Spleen (tissue), 11 donors: ENCODE measurements around the gene RGS19. TPM values are rescaled to one million over a fixed set of nuclear protein-coding genes. Genes with fewer than 3 reads are reported as not detected.

ENCODE experiments used
- DNase-seq: peaks from one replicate; pipeline ENCODE4 v3.0.0-alpha.2; 2020
- H3K27ac ChIP-seq, 8 donors: fragments of 200-600 bp; sonication (generic) in 7 of 8; 1 replicate in 4 of 8; 2 replicates in 4 of 8; pipeline versions ENCODE4 v1.5.0 to v1.8.0; 2016 to 2021; ENCODE audit warnings: inconsistent platforms in 4 of 8, mild to moderate bottlenecking in 4 of 8, moderate library complexity in 1 of 8
- H3K27me3 ChIP-seq, 7 donors: fragments of 200-600 bp; sonication (generic) in 6 of 7; replicated peaks in 1 of 7; 1 replicate in 4 of 7; 2 replicates in 3 of 7; pipeline versions ENCODE4 v1.5.0 to v1.8.0; 2016 to 2021; ENCODE audit warnings: inconsistent platforms in 3 of 7, mild to moderate bottlenecking in 1 of 7
- H3K36me3 ChIP-seq, 6 donors: fragments of 200-600 bp; sonication (generic) in 5 of 6; 1 replicate in 4 of 6; 2 replicates in 2 of 6; pipeline versions ENCODE4 v1.5.0 to v1.8.0; 2016 to 2021; ENCODE audit warnings: inconsistent platforms in 2 of 6
- H3K4me1 ChIP-seq, 6 donors: fragments of 200-600 bp; sonication (generic) in 5 of 6; 1 replicate in 3 of 6; 2 replicates in 3 of 6; pipeline versions ENCODE4 v1.5.0 to v1.8.0; 2016 to 2021; ENCODE audit warnings: inconsistent platforms in 3 of 6
- H3K4me3 ChIP-seq, 8 donors: fragments of 200-600 bp; sonication (generic) in 7 of 8; 1 replicate in 4 of 8; 2 replicates in 4 of 8; pipeline versions ENCODE4 v1.5.0 to v1.8.0; 2016 to 2021; ENCODE audit warnings: inconsistent platforms in 4 of 8, mild to moderate bottlenecking in 4 of 8, moderate library complexity in 2 of 8
- H3K9me3 ChIP-seq, 8 donors: fragments of 200-600 bp; sonication (generic) in 7 of 8; 1 replicate in 4 of 8; 2 replicates in 4 of 8; pipeline versions ENCODE4 v1.5.0 to v1.8.0; 2016 to 2021; ENCODE audit warnings: inconsistent platforms in 4 of 8
- POLR2A ChIP-seq, 3 donors: fragments of 450-650 bp; IDR thresholded peaks; one replicate each; pipeline ENCODE4 v1.5.1; 2017; ENCODE audit warnings: antibody characterized with exemption in 3 of 3, mild to moderate bottlenecking in 1 of 3
- POLR2AphosphoS5 ChIP-seq, 3 donors: sonication (generic); formaldehyde crosslinking; IDR thresholded peaks; one replicate each; pipeline ENCODE4 v1.5.1; 2017; ENCODE audit warnings: antibody characterized with exemption in 3 of 3
- WGBS, 5 donors: extraction: QIAGEN DNeasy Blood & Tissue Kit in 3 of 5; methylation state at CpG; one replicate each; pipeline versions ENCODE4 v1.1.5 to v1.1.7; 2013 to 2018; 5-methylcytosine and 5-hydroxymethylcytosine counted together
- intact Hi-C: fragments of 100-400 bp; cut with DNase I; formaldehyde crosslinking; loops from one replicate; pipeline ENCODE4 v1.15.0; 2023; ENCODE audit warnings: low total_unique reads
- polyA plus RNA-seq, 3 donors: library from polyadenylated mRNA; stranded (reverse); fragments of 200-250 nt; gene quantifications; one replicate each; pipeline ENCODE4 v1.2.1, GENCODE V29; 2013
- total RNA-seq, 7 donors: library from RNA; depleted of rRNA in 3 of 7; stranded (reverse); fragments of >200 nt in 3 of 7; fragmentation: NEBNext Ultra II Directional in 4 of 7; extraction: Animal tissue kit (Norgen Biotek cat#: 25700) in 4 of 7; gene quantifications; one replicate each; pipeline versions ENCODE4 v1.1.0 to v1.2.1, GENCODE V29; 2016 to 2021
- TF ChIP-seq, protein P1 (sequence below), 11 experiments: fragments of 200-600 bp in 7 of 11; fragments of 450-650 bp in 4 of 11; sonication (generic) in 4 of 11; IDR thresholded peaks in 8 of 11; conservative IDR thresholded peaks in 3 of 11; 1 replicate in 7 of 11; 2 replicates in 4 of 11; pipeline versions ENCODE4 v1.4.0 to v1.8.0; 2016 to 2021; ENCODE audit warnings: antibody characterized with exemption in 11 of 11, inconsistent platforms in 4 of 11, mild to moderate bottlenecking in 1 of 11
- donor health status: healthy with polysubstance abuse.
- donor health status: DM: no; HTN: no; CAD: no; lungs with moderate emphysema.
- donor health status: DM: no; HTN: no; CAD: no.
- donor health status: Bipolar disorder and iron deficiency.
- donor health status: healthy.
- donor health status: DM: no; HTN: no; CAD: no.
- donor health status: DM: yes; HTN: yes; CAD: no.

RGS19 gene
- total and polyA plus RNA-seq, 10 donors, result 80.4 to 186 (median 102) TPM

DNA sequence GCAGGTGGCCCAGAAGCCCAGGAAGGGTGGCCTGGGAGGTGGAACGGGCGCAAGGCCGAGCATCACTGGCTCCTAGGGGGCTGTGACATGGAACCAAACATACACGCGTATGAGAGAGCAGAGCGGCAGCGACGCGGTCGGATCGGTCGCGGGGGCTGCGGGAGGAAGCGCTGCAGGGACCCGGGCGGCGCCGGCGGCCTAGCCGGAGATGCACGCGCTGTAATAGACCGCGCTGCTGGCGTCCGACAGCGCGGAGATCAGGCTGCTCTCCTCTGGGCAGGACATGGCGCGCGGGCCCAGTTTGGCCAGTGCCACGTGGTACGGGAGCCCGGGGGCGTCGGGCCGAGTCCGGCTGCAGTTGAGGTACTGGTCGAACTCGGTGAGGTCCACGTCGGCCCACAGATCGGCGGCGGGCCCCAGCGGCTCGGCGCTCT is 31.3 kb downstream of the RGS19 start:
- Histone ChIP-seq H3K27me3 (peaks cover 0 to 78% (median 30%) of the 10 kb centered on the region in 7 donors), H3K4me3 (peak overlapping the region; percentile 2 to 73 (median 56))
- 15 to 46% (median 40%) methylated on average over 35 to 49 of the region's 49 CpGs for WGBS, 5 donors

GRCh38 chr20:64047046-64047389 is 32.3 kb downstream of the RGS19 start:
- H3K4me1 ChIP-seq, result peaks cover 7 to 91% (median 52%) of the 10 kb centered on the region in 6 donors
- peak overlapping the region in 3 of 8 donors; percentile 69 to 87 (median 83) for H3K27ac ChIP-seq
- H3K36me3 ChIP-seq, result peaks cover 0 to 15% (median 0%) of the 10 kb centered on the region in 6 donors
- peaks cover 0 to 73% (median 35%) of the 10 kb centered on the region in 7 donors for H3K27me3 ChIP-seq
- TF ChIP-seq POLR2AphosphoS5 (IDR thresholded peaks at IDR 0.05) (peak in 1 of 3 donors; percentile 14), POLR2A (IDR thresholded peaks at IDR 0.05) (no peak)
- no peak for DNase-seq
- intact Hi-C loops, result no loop called here
- H3K4me3 ChIP-seq, result peak overlapping the region in 7 of 8 donors; percentile 44 to 73 (median 56)
- H3K9me3 ChIP-seq, result no peaks in the 10 kb centered on the region
- WGBS, 5 donors, result 67 to 88% (median 80%) methylated on average over 8 of the region's 8 CpGs

More for the DNA sequence above, 31.3 kb downstream of the RGS19 start:
- peaks cover 0 to 15% (median 0%) of the 10 kb centered on the region in 6 donors for H3K36me3 ChIP-seq
- intact Hi-C loops, result no loop called here
- no peaks in the 10 kb centered on the region for H3K9me3 ChIP-seq
- TF ChIP-seq POLR2A (IDR thresholded peaks at IDR 0.05) (no peak), POLR2AphosphoS5 (IDR thresholded peaks at IDR 0.05) (peak in 2 of 3 donors; percentile 25 to 27)
- TF ChIP-seq, protein P1, sequence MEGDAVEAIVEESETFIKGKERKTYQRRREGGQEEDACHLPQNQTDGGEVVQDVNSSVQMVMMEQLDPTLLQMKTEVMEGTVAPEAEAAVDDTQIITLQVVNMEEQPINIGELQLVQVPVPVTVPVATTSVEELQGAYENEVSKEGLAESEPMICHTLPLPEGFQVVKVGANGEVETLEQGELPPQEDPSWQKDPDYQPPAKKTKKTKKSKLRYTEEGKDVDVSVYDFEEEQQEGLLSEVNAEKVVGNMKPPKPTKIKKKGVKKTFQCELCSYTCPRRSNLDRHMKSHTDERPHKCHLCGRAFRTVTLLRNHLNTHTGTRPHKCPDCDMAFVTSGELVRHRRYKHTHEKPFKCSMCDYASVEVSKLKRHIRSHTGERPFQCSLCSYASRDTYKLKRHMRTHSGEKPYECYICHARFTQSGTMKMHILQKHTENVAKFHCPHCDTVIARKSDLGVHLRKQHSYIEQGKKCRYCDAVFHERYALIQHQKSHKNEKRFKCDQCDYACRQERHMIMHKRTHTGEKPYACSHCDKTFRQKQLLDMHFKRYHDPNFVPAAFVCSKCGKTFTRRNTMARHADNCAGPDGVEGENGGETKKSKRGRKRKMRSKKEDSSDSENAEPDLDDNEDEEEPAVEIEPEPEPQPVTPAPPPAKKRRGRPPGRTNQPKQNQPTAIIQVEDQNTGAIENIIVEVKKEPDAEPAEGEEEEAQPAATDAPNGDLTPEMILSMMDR (IDR thresholded peaks at IDR 0.05 in 8 of 11, conservative IDR thresholded peaks at IDR 0.05 in 3 of 11), result no peak
- no peak for DNase-seq
- H3K27ac ChIP-seq, result peak overlapping the region in 5 of 8 donors; percentile 57 to 87 (median 83)
- H3K4me1 ChIP-seq, result peaks cover 5 to 95% (median 53%) of the 10 kb centered on the region in 6 donors

DNA sequence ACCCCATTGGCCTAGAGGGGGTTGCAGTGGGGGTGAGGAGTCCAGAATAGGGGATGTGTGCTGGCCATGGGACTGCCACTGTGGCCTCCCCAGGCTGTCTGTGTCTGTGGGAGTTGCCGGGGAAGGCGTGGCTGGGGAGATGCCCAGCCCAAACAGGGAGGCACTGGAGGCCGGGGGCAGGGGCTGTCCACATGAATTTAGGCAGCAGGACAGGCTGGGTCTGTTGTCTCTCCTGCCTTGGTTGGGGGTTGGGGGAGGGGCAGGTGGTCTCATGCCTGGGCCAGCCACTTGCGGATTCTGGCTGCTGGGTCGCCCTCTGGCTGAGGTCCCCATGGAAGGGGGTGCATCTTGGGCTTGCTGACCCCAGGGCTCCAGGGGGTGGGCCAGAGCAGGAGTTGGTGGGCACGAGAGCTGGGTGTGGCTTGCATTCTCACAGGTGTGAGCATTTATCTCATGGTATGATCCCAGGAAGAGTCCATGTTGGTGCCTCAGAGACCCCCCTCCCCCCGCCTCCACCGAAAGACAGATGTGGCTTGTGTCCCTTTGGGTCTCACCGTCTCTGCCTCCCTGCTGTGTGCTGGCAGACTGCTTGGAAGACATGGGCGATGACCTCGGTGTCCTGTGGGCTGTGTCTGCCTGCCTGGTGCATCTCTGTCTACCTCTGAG is 33.8 kb downstream of the RGS19 start:
- 54 to 87% (median 73%) methylated on average over 8 to 11 of the region's 11 CpGs for WGBS, 5 donors
- DNase-seq, result no peak
- peak overlapping the region in 6 of 8 donors; percentile 26 to 87 (median 72) for H3K27ac ChIP-seq
- peaks cover 0 to 15% (median 0%) of the 10 kb centered on the region in 6 donors for H3K36me3 ChIP-seq
- peak overlapping the region in 3 of 8 donors; percentile 44 to 73 (median 55) for H3K4me3 ChIP-seq
- intact Hi-C loops, result no loop called here
- TF ChIP-seq, protein P1 (IDR thresholded peaks at IDR 0.05 in 8 of 11, conservative IDR thresholded peaks at IDR 0.05 in 3 of 11), result no peak
- TF ChIP-seq POLR2AphosphoS5 (IDR thresholded peaks at IDR 0.05), result peak in 2 of 3 donors; percentile 23 to 65
- peaks cover 0 to 73% (median 32%) of the 10 kb centered on the region in 7 donors for H3K27me3 ChIP-seq
- H3K9me3 ChIP-seq, result no peaks in the 10 kb centered on the region
- peaks cover 15 to 91% (median 52%) of the 10 kb centered on the region in 6 donors for H3K4me1 ChIP-seq

DNA sequence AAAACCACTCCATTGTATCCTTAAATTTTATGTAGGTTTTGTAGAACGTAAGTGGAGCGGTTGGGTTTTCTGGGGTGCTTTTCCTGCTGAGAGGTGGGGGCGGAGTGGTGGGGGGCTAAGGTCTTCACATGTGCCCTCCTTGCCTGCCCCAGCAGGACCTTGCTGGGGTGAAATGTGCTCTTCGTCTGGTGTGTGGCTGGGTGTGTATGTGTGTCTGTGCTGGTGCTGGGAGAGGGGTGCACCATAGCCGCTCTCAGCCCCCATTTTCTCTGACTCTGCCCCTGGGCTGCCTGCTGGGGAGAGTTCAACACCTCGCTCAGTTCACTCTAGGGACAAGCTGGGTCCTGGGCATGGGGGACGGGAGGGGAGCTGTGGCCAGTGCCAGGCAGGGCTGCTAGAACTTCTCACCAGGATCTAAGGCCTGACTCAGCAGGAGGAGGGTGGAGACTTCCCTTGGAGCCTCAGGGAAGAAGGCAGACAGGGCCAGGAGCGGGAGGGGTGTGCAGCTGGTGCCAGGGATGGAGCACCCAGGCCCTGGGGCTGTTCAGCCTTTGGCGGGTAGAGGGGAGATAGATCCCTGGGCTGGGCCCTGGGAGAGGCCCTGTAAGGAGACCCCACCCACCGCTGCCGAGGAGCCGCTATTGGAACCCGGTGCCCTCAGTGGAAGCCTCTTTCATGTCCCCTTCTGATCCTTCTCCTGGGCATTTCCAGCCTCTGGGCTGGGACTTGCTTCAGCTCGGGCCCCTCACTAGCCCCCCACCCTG is 34.7 kb downstream of the RGS19 start:
- WGBS, 5 donors, result 75 to 84% (median 77%) methylated on average over 9 to 14 of the region's 14 CpGs
- Histone ChIP-seq H3K4me1 (peaks cover 13 to 91% (median 50%) of the 10 kb centered on the region in 6 donors), H3K27me3 (peaks cover 0 to 73% (median 24%) of the 10 kb centered on the region in 7 donors), H3K4me3 (peak overlapping the region in 2 of 8 donors; percentile 6 to 73), H3K27ac (peak overlapping the region in 6 of 8 donors; percentile 26 to 87 (median 72)), H3K9me3 (no peaks in the 10 kb centered on the region), H3K36me3 (peaks cover 0 to 15% (median 0%) of the 10 kb centered on the region in 6 donors)
- TF ChIP-seq POLR2A (IDR thresholded peaks at IDR 0.05) (no peak), POLR2AphosphoS5 (IDR thresholded peaks at IDR 0.05) (peak; percentile 34 to 70 (median 52))
- TF ChIP-seq, protein P1 (IDR thresholded peaks at IDR 0.05 in 8 of 11, conservative IDR thresholded peaks at IDR 0.05 in 3 of 11), result no peak
- peak; percentile 74 for DNase-seq
- intact Hi-C loops, result no loop called here
